Left hindlimb (tissue), 1 donor: ENCODE data around the gene CASZ1.

Experiments used
- DNase-seq: peaks from one replicate; pipeline ENCODE4 v3.0.0-alpha.2; 2018

CASZ1 gene

GRCh38 chr1:10591010-10591409 is 205.4 kb downstream of the CASZ1 start:
- DNase-seq = no peak

GRCh38 chr1:10589074-10589473 is 207.4 kb downstream of the CASZ1 start:
- no peak for DNase-seq

- no peak for DNase-seq
Measured at GRCh38 chr1:10588640-10589039, 207.8 kb downstream of the CASZ1 start.
